HFF-Myc (cell line): ENCODE data around the gene ZNF22.

Experiments used
- DNase-seq: peaks from one replicate; pipeline ENCODE4 v3.0.0-alpha.2; 2011; ENCODE audit warnings: low read depth; ENCODE audit errors: extremely low read depth
- H3K4me3 ChIP-seq: replicated peaks from 2 replicates; pipeline ENCODE4 v1.5.1; 2011; ENCODE audit warnings: low read depth, mild to moderate bottlenecking, control low read depth, low read length
- TF ChIP-seq, protein P1 (sequence below): IDR thresholded peaks from 2 replicates; pipeline ENCODE4 v1.5.1; 2012; ENCODE audit warnings: mild to moderate bottlenecking, low read depth, low read length, control low read depth; ENCODE audit errors: missing control alignments

Gene ZNF22

DNA sequence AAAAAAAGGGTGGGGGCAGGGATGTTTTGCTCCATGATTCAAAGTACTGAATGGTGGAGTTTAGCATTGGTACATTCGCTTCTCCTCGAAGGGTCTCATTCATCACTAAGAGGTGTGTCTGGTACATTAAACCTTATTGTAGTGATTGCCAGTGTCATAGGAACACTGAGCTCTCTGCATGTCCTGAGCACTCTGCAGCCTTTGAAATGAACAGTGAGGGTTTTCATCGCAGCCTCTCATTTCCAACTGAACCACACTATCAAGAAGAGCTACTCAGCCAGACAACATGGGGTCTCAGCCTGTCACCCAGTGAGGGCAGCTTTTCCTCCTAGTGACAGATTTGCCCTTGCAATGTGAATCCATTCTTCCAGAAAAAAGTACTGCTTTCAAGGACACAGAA, 14.5 kb upstream of the ZNF22 start:
- no peak for DNase-seq
- TF ChIP-seq, protein P1, sequence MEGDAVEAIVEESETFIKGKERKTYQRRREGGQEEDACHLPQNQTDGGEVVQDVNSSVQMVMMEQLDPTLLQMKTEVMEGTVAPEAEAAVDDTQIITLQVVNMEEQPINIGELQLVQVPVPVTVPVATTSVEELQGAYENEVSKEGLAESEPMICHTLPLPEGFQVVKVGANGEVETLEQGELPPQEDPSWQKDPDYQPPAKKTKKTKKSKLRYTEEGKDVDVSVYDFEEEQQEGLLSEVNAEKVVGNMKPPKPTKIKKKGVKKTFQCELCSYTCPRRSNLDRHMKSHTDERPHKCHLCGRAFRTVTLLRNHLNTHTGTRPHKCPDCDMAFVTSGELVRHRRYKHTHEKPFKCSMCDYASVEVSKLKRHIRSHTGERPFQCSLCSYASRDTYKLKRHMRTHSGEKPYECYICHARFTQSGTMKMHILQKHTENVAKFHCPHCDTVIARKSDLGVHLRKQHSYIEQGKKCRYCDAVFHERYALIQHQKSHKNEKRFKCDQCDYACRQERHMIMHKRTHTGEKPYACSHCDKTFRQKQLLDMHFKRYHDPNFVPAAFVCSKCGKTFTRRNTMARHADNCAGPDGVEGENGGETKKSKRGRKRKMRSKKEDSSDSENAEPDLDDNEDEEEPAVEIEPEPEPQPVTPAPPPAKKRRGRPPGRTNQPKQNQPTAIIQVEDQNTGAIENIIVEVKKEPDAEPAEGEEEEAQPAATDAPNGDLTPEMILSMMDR: no peak
- H3K4me3 ChIP-seq: no peak overlapping the region

DNA sequence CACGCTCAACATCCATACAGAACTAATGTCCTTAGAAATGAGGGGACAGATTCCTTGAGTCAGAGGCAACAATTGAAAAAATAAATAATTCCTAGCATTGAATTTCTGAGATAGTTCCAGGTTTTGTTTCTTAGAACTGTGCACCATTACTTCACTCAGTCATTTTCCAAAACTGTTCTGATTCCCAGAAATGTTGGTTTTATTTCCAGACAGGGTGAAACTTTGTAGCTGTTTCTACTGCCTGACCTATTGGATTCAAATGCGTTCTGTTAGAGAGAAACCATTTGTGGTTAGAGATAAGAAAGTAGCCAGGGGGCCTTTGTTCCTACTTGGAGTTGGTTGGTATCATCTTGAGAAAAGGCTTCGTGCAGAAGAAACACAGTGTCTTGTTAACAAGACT, 14.1 kb upstream of the ZNF22 start:
- H3K4me3 ChIP-seq: no peak overlapping the region
- TF ChIP-seq, protein P1: no peak
- DNase-seq: no peak

DNA sequence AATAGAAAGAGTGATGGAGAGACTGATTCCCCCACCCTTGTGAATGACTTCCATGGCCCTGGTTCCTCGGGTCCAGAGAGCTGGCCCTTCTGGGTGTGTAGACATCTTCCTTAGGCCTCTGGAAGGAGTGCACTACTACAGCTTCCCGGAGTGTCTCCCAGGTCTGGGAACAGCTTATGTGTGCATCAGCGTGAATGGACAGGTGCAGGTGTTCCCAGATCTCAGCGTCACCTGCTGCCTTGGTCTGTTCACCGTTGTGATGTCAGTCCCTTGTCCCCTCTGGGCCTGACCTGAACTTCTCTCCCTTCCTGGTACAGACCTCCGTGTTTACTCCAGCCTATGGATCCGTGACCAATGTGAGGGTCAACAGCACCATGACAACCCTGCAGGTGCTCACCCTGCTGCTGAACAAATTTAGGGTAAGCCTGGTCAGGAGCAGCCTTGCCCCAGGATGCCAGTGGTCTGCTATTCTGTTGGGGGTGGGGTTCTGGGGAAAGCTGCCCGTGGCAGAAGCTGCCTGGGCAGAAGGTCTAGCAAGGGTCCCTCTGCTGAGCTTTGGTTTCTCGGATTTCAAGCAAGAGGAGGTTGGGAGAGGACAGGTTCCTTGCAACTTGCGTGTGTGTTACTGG, 11.7 kb upstream of the ZNF22 start:
- TF ChIP-seq, protein P1: no peak
- no peak for DNase-seq
- no peak overlapping the region for H3K4me3 ChIP-seq

DNA sequence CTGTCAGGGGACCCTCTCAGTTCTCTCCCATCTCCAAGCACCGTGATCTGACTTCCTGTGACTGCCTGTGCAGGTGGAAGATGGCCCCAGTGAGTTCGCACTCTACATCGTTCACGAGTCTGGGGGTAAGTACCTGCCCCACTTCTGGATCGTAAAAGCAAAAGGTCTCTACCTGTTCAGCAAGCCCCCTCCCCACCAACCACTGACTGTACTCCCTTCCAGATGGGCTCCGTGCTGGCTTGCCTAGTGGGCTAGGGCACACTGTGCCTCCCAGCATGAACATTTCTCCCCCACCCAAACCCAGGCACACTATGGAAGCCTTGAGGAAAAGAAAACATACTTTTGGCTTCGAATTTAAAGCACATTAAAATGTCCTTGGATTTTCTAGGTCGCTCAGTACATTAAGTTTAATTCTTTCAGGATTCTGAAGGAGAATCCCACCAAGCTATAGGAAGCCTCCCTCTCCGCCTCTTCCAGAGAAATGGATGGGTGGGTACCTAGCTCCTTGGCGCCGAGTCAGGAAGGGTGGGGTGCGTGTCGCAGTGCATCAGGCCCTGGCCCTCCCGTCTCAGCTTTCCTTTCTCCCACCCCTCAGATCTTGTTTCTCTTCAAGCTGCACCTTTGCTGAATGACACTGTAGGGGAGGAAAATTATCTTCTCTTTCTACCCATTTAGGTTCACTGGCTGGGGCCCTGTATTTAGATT, 11.0 kb upstream of the ZNF22 start:
- TF ChIP-seq, protein P1: no peak
- no peak overlapping the region for H3K4me3 ChIP-seq
- no peak for DNase-seq

DNA sequence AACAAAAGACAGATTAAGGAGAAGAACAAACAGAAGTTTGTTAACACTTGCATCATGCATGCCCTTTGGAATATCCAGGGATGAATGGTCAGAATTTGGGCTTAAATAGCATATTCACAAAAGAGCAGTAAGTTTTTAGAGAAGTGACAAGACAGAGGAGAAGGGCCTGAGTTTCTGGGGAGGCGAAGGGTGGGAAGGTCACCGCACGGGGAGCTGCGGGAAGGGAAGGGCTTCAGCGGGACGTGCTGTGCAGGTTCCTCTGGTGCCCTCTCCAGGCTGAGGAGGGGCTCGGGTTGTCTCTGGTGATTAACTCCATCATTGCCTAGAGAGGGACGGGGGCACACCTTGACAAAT, 10.4 kb upstream of the ZNF22 start:
- no peak for DNase-seq
- H3K4me3 ChIP-seq: no peak overlapping the region
- TF ChIP-seq, protein P1: peak; percentile 24

DNA sequence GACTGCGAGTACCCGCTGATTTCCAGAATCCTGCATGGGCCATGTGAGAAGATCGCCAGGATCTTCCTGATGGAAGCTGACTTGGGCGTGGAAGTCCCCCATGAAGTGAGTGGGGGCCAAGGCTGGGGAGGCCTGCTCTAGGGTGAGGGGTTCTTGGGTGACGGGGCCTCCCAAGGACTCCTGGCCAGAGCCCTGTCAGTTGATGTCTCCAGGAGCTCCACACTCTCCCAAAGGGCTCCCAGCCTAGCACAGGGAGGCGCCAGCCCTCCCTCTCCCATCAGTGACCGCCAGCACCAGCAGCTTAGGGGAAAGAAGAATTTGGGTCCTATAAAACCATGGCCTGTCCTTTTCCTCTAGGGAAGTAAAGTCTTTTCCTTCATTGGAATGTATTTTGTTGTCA, 9.8 kb upstream of the ZNF22 start:
- no peak for DNase-seq
- no peak overlapping the region for H3K4me3 ChIP-seq
- TF ChIP-seq, protein P1: no peak
